NB4 (cell line): Measurements from ENCODE around the gene RRBP1.

Source experiments
- MYC ChIP-seq: IDR thresholded peaks from 2 replicates; pipeline ENCODE4 v1.6.1; 2011; ENCODE audit warnings: low read depth, low read length
- POLR2A ChIP-seq: IDR thresholded peaks from 2 replicates; pipeline ENCODE4 v1.6.1; 2011; ENCODE audit warnings: mild to moderate bottlenecking; ENCODE audit not compliant: insufficient read length; ENCODE audit errors: extremely low read depth
- TF ChIP-seq, protein P1 (sequence below): IDR thresholded peaks from one replicate; pipeline ENCODE4 v1.5.1; 2012; ENCODE audit warnings: low read depth, low read length
- TF ChIP-seq, protein P2 (sequence below): IDR thresholded peaks from 2 replicates; pipeline ENCODE4 v1.6.1; 2011; ENCODE audit warnings: low read depth, low read length

- TF ChIP-seq, protein P1, sequence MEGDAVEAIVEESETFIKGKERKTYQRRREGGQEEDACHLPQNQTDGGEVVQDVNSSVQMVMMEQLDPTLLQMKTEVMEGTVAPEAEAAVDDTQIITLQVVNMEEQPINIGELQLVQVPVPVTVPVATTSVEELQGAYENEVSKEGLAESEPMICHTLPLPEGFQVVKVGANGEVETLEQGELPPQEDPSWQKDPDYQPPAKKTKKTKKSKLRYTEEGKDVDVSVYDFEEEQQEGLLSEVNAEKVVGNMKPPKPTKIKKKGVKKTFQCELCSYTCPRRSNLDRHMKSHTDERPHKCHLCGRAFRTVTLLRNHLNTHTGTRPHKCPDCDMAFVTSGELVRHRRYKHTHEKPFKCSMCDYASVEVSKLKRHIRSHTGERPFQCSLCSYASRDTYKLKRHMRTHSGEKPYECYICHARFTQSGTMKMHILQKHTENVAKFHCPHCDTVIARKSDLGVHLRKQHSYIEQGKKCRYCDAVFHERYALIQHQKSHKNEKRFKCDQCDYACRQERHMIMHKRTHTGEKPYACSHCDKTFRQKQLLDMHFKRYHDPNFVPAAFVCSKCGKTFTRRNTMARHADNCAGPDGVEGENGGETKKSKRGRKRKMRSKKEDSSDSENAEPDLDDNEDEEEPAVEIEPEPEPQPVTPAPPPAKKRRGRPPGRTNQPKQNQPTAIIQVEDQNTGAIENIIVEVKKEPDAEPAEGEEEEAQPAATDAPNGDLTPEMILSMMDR: no peak
- TF ChIP-seq POLR2A (no peak), MYC (no peak)
- TF ChIP-seq, protein P2, sequence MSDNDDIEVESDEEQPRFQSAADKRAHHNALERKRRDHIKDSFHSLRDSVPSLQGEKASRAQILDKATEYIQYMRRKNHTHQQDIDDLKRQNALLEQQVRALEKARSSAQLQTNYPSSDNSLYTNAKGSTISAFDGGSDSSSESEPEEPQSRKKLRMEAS: no peak
These were observed 71.3 kb downstream of the RRBP1 start for GRCh38 chr20:17610566-17611289.
